Astrocyte of the hippocampus (primary cell): ENCODE measurements around the gene CYSLTR2.

Experiments used
- DNase-seq: peaks from one replicate; pipeline ENCODE4 v3.0.0; 2011; ENCODE audit warnings: low read depth, low spot score

CYSLTR2 gene

DNA sequence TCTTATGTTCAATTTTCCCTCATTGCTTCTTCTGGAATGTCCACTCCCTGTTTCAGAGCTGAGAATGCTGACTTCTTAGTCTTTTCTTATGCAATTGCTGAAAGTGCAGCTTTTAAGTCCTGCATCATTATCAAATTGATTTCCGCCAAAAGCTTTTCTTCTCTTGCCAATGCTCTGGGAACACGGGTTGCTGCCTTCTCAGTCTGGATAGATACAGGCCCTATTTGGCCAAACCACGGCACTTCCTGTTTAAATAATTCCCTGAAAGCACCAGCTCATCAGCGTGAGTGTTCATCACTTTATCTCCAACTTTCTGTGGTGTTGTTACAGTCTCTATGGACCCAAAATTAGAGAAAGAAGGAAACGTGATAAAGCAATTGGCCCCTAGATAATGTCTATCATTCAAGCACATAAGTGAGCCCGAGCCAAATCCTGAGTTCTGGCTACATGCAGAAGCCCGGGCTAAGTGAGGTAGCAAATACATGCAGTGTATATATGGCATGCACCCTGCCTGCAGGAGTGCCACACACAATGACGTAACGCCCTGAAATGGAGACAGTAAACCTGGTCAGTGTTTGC lies 85.7 kb downstream of the CYSLTR2 start:
- DNase-seq: no peak

DNA sequence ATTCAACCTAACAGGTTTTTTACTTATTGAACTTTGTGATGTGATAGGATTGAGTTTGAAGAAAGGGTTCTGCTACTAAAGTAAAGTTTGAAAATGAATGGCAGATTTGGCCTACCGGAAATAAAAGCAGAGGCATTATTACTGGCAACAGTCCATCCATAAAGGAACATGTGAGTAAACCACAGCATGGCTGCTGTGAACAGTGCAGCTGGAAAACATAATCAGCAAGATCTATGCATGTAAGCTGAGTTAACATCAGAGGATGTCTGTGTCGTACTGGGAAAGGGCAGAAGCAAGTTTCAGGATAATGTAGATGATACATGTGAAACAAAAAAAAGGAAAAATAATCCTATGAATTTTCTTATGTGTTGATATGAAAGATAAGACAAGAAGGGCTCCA lies 87.6 kb downstream of the CYSLTR2 start:
- DNase-seq: peak; percentile 35

DNA sequence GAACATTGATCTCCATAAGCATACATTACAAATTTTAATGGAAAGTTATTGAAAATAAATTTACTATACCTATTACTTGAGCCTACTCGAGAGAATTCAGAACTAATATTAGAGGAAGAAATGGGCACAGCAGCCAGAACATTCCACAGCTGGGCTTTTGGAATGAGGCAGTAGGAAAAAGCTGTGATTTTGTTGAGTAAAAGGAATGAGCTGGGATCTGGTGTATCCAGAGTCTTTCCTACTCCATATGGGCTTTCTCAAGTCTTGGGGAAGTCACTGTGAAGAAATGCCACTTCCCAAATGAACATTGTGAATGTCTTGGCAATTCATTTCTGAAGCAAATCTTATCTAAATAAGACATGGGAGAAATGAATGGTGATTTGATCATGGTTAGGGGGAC lies 93.1 kb downstream of the CYSLTR2 start:
- DNase-seq: no peak

DNA sequence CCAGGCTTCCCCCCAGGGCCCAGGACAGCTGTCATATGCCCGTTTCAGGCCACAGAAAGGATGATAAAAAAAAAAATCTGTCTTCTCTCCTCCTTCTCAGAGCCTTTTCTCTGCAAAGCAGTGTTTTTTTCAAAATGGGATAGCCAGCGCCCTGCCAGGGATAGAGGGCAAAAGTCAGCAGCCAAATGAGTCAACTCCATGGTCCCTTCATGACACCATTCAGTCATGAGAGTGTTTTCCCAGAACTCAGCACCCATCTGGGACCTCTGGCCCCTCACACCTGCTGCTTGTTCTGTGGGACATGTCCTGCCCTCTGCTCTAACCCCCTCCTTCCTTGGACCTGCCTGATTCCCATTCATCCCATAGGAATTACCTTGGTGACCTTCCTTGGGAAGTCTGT lies 95.0 kb downstream of the CYSLTR2 start:
- DNase-seq: no peak

DNA sequence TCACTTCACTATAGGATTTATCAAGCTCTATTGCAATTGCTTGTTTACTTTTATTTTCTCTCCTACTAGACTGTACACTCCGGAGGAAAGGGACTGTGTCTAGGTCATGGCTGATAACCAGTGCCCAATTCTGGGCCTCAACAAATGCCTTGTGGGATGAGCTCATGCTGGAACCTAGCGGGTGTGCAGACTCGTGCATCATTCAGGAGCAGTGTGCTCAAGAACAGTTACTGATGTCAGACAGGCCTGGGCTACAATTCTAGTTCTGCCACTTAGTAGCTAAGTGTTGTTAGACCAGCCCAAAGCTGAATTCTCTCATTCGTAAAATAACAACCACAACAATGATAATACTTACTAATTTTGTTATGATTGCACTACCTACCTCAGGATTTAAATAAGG lies 95.4 kb downstream of the CYSLTR2 start:
- peak; percentile 31 for DNase-seq

DNA sequence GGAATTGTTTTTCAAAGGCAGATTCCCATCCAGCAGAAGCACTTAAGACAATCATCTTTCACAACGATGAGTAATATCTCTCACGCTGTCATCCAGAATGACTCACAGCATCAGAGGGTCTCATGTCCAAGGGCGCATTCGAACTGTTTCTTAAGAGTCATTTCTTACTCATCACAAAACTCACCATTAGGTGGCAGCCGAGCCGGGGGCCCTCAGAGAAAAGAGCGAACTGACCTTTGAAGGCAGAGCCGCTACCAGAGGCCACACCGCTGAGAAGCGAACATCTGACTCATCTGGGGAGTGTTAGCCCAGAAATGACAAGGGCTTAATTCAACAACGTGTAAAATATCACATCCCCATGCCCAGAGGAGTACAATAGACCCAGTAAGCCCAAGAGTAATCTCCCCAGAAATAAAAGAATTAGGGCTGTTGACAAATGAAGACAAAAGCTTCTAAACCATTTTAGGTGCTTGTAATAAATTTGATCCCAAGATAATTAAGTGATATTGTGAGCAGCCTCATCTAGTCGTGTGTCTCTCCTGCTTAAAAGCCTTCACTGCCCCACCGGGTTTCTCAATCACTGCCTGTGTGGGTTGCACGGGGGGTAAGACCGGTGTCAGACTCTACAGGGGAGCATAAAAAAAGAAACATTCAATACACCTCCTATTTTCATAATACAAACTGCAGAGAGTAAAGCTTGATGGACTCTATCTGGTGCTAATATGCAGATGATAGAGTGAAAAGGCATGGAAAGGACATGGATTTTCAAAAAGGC lies 96.2 kb downstream of the CYSLTR2 start:
- peak; percentile 90 for DNase-seq

DNA sequence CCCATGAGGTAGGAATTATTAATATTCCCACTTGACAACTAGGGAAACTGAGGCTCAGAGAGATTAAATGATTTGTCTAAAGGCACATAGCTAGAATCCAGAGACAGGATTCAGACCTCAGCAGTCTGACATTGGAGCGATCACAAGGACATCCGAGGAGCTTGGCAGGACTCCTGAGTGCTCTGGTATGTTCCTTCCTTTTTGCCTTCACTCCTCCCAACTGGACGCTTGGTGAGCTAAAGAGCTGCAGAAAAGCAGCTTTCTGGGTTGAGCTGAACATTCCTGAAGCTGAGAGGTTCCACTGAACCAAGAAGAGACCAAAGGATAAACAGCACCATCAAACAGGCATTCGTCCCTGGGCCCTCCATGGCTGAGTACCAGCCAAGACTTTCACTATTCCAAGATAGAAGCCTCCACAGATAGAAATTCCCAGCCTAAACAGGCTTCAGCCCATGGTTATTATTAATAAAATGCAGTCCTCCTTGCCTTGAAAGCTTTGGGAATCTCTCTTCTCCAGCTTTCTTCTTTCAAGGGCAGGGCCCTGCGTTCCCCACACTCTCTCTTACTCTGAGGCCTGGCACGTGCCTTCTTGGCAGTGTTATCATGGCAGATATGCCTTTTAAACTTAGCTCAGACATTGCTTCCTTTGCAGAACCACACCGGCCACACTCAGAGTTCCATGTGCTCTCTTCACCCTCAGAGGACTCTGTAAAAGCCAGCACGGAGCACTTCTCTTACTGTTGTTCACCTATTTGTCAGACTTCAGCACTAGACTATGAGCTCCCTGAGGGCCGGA lies 97.1 kb downstream of the CYSLTR2 start:
- peak; percentile 27 for DNase-seq

DNA sequence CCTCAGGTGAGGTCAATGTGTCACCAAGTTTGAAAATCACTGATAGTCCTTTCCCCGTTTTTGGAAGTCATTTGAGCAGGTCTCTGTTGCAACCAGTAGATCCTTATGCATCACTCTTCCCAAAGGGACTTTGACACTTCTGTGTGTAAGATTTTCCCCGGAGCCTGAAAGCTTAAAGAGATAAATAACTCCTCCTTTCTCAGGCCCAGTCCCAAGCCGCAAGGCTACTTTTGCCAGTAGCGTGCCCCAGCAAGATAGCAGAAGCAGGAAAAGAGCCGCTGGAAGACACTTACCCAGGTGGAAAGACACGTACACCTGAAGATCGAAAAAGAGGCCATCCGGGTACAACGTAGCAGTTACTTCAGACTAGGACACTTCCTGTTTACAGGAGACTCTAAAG lies 106.9 kb downstream of the CYSLTR2 start:
- no peak for DNase-seq
